ENCODE measurements around the gene IGLL1.
"Not testable (repeated sequence)": the region's sequence is repeated elsewhere in the genome, so short reads cannot be mapped to it uniquely, and the experiment has no call there.

- TF ChIP-seq, protein P1, sequence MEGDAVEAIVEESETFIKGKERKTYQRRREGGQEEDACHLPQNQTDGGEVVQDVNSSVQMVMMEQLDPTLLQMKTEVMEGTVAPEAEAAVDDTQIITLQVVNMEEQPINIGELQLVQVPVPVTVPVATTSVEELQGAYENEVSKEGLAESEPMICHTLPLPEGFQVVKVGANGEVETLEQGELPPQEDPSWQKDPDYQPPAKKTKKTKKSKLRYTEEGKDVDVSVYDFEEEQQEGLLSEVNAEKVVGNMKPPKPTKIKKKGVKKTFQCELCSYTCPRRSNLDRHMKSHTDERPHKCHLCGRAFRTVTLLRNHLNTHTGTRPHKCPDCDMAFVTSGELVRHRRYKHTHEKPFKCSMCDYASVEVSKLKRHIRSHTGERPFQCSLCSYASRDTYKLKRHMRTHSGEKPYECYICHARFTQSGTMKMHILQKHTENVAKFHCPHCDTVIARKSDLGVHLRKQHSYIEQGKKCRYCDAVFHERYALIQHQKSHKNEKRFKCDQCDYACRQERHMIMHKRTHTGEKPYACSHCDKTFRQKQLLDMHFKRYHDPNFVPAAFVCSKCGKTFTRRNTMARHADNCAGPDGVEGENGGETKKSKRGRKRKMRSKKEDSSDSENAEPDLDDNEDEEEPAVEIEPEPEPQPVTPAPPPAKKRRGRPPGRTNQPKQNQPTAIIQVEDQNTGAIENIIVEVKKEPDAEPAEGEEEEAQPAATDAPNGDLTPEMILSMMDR (IDR thresholded peaks at IDR 0.05; ENCODE audit: low read depth, low read length, poor library complexity, severe bottlenecking), result not testable (repeated sequence)
- TF ChIP-seq EZH2phosphoT487 (IDR thresholded peaks at IDR 0.05; ENCODE audit: borderline replicate concordance, low read length), result not testable (repeated sequence)
These were observed 41.4 kb downstream of the IGLL1 start for GRCh38 chr22:23538696-23539030.

All from DOHH2 (cell line).